Activated B cell treated with CpG ODN at 0.5 μM for 24 hours (primary cell): ENCODE measurements around the gene GMPPB. TPM values are rescaled to one million over a fixed set of nuclear protein-coding genes. Genes with fewer than 3 reads are reported as not detected.
A peak's percentile ranks its signal among the peaks of the same experiment; 100 is the strongest.

Experiments
- ATAC-seq: fragments of 200-7000 bp; cut with Tn5 transposase; one replicate; pipeline ENCODE4 v1.10.0; 2021; ENCODE audit warnings: low read depth, mild to moderate bottlenecking, moderate library complexity
- CTCF ChIA-PET: fragments of 350-600 bp; sonication (Branson Sonifier 250); formaldehyde crosslinking; loops from one replicate; lab custom pipeline; 2021; ENCODE audit warnings: antibody characterized with exemption; lab: Charles Lee
- POLR2A ChIA-PET: fragments of 350-600 bp; sonication (Branson Sonifier 250); formaldehyde crosslinking; loops from one replicate; lab custom pipeline; 2021; ENCODE audit warnings: antibody characterized with exemption; lab: Charles Lee
- DNase-seq: peaks from one replicate; pipeline ENCODE4 v3.0.0; 2022
- H3K27ac Mint-ChIP-seq: one replicate; pipeline ENCODE4 v1.8.0; 2020; ENCODE audit warnings: mixed read lengths
- H3K27me3 Mint-ChIP-seq: one replicate; pipeline ENCODE4 v1.8.0; 2021; ENCODE audit warnings: mixed read lengths
- H3K36me3 Mint-ChIP-seq: one replicate; pipeline ENCODE4 v1.8.0; 2021; ENCODE audit warnings: low read depth, mixed read lengths
- H3K4me1 Mint-ChIP-seq: one replicate; pipeline ENCODE4 v1.8.0; 2021; ENCODE audit warnings: mixed read lengths
- H3K4me3 Mint-ChIP-seq: one replicate; pipeline ENCODE4 v1.8.0; 2020; ENCODE audit warnings: mild to moderate bottlenecking, mixed read lengths
- H3K9me3 Mint-ChIP-seq: one replicate; pipeline ENCODE4 v1.8.0; 2020; ENCODE audit warnings: mixed read lengths
- CTCF ChIP-seq: fragments of 200-600 bp; IDR thresholded peaks from one replicate; pipeline ENCODE4 v1.8.0; 2022; ENCODE audit warnings: antibody characterized with exemption, mild to moderate bottlenecking
- intact Hi-C: fragments of 100-400 bp; cut with micrococcal nuclease; formaldehyde crosslinking; loops from one replicate; pipeline ENCODE4 v1.15.1; 2024
- total RNA-seq: library from RNA; stranded (reverse); gene quantifications from 2 replicates; pipeline ENCODE4 v1.2.3, GENCODE V29; 2022

The GMPPB gene
- total RNA-seq, 1 donor from 2014 or later, result 39.9 TPM

- Mint-ChIP-seq H3K4me1 (peaks cover 22% of the 10 kb centered on the region), H3K27me3 (no peaks in the 10 kb centered on the region), H3K4me3 (peak overlapping the region; percentile 91), H3K36me3 (peaks cover 43% of the 10 kb centered on the region), H3K27ac (peak overlapping the region; percentile 50), H3K9me3 (no peaks in the 10 kb centered on the region)
- POLR2A ChIA-PET, result interaction anchor here (1.1 kb wide), 1 partner anchor 49 kb away, joined by 3 read pairs; the partner anchor contains the start of gene GMPPB
- CTCF ChIA-PET, result interaction anchor here (1.8 kb wide), 1 partner anchor 135 kb away, joined by 6 read pairs; no protein-coding TSS in a partner anchor
- no peak for TF ChIP-seq CTCF
- ATAC-seq (peak; percentile 4), DNase-seq (no peak)
- intact Hi-C loops, result loop anchor here (1.0 to 5.0 kb wide), 10 partner anchors 15 to 1118 kb away; partner anchors contain the start of genes DAG1, HYAL3, IP6K1 and MST1
Measured at GRCh38 chr3:49674497-49674983, 49.2 kb downstream of the GMPPB start.

DNA sequence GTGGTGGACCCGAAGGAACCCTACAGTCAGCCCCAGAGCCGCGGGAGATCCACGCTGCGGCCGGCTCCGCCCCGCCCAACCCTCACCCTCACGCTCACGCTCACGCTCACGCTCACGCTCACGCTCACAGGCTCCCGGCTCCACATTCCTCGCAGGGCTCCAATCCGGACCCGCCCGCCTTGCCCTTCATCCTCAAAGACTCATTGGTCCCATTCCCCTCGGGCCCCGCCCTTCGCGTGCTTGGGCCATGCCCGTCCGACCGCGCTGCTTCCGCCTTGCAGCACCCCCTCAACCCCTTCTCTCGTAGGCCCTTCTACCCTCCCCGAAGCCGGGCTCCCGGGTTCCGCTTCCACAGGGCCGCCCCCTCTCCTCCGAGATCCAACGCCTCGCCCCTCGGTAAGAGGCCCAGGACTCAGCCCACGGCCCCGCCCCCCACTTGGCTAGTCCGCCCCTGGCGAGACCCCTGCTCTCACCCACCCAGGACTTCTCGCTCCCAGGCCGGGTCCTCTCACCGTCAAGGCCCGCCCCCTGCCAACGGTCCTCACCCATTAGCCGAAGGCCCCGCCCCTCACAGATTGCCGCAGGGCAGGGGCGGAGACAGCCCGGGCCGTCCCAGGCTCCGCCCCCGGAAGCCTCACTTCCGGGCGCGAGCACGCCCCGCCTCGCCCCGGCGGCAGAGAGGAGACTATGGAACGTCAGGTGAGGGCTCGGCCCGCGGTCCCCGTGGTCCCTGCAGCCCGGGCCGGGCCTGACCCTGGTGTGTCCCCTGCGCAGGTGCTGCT is 49.8 kb downstream of the GMPPB start, which contains the start of gene APEH:
TSS of gene APEH (plus strand) at position 637 of the 782 bp plus-strand sequence. CDS start at position 688, 51 bp downstream.
- H3K27ac Mint-ChIP-seq, result peak within 1 kb of the TSS; percentile 98
- H3K36me3 Mint-ChIP-seq, result peaks cover 36% of the 10 kb centered on the region
- CTCF ChIA-PET, result interaction anchor here (3.3 kb wide), 1 partner anchor 134 kb away, joined by 86 read pairs; no protein-coding TSS in a partner anchor
- peak within 1 kb of the TSS; percentile 91 for H3K4me3 Mint-ChIP-seq
- H3K27me3 Mint-ChIP-seq, result no peaks in the 10 kb centered on the region
- DNase-seq, result peak; percentile 98
- no peaks in the 10 kb centered on the region for H3K9me3 Mint-ChIP-seq
- intact Hi-C loops, result loop anchor here (1.0 to 5.0 kb wide), 12 partner anchors 15 to 1117 kb away; partner anchors contain the start of genes AMIGO3, CCDC71, DAG1 and HYAL3
- ATAC-seq, result peak; percentile 88
- no peak for TF ChIP-seq CTCF
- POLR2A ChIA-PET, result interaction anchor here (0.6 to 1.2 kb wide), 6 partner anchors 45 to 556 kb away, joined by 3 to 10 read pairs (median 4); partner anchors contain the start of genes AMIGO3, BSN and GMPPB
- H3K4me1 Mint-ChIP-seq, result peaks cover 22% of the 10 kb centered on the region

DNA sequence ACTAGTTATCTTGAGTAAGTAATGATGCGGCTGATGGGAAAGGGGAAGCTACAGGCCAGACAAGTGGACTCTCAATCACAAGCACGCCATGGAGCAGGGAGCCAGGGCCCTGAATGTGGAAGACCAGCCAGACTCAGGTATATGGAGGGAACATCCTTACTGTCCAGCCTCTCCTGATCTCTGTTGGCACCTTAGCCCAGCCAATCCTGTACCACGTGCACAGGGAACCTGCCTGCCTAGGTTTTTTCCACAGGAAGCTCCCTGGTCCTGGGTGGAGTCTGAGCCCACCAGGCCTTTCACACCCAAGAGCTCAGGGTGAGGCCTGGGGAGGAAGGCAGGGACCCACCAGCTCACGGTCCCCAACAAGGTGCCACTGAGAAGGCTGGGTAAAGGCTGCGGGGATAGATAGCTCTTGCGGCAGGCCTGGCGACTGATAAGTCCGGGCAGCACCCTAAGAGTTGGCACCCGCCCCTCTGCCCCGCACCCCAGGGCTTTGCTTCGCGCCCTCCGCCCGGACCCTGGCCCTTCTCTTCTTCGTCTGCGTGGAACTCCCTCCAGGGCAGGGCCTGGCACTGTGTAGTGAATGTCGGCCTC is 50.5 kb downstream of the GMPPB start:
- Mint-ChIP-seq H3K27ac (peak overlapping the region; percentile 98), H3K9me3 (no peaks in the 10 kb centered on the region), H3K27me3 (no peaks in the 10 kb centered on the region), H3K4me3 (peak overlapping the region; percentile 91), H3K4me1 (peaks cover 22% of the 10 kb centered on the region), H3K36me3 (peaks cover 30% of the 10 kb centered on the region)
- TF ChIP-seq CTCF, result no peak
- ATAC-seq, result no peak
- peak; percentile 20 for DNase-seq
- ChIA-PET CTCF (interaction anchor here (3.3 kb wide), 1 partner anchor 134 kb away, joined by 86 read pairs; no protein-coding TSS in a partner anchor), POLR2A (interaction anchor here (0.6 to 1.2 kb wide), 8 partner anchors 16 to 246 kb away, joined by 3 to 10 read pairs (median 4); partner anchors contain the start of genes AMIGO3, BSN, GMPPB and MST1)
- intact Hi-C loops, result loop anchor here (1.0 to 5.0 kb wide), 6 partner anchors 46 to 666 kb away; partner anchors contain the start of genes AMIGO3, CCDC71, HYAL3 and NAA80

DNA sequence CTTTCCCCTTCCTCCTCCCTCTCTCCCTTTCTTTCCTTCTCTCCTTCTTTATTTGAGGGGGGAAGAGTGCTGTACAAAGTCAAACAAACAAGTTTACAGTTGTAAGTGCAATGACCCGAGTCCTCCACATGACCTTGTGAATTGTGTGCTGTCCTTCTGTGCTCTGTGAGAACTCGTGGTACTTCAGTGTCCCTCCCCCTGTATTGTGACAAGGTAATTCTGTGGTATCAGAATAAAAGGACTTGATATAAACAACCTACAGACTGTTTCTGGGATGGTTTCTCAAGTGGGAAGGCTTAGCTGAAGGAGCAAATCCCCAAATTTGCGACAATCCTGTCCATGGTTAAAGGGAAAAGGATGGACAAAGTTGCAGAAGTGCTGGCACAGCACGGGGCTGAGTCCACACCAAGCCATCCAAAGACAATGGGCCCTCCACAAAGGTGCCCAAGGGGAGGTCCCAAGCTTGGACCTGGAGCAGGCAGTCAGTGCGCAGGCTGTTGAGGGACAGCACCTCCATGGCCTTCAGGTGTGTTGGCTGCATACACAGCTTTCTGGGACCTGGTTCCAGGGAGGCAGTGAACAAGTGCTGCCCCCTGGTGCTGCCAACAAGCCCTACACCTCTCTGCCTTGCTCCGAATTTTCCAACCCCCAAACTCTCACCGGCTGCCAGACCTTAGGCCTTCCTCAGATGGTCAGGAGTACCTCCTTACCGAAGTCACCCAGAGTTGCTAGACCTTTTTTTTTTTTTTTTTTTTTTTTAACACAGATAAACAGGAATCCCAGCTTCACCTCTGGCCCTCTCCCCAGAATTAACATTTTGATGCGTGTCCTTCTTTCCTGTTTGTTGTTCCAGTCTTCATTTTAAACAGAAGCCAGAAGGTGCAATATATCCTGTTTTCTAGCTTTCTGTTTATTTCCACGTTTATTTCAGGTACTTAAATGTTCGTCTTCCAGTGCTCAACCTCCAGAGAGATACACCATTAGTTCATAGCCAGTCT is 52.2 kb downstream of the GMPPB start:
- Mint-ChIP-seq H3K4me1 (peaks cover 22% of the 10 kb centered on the region), H3K27ac (peak overlapping the region; percentile 80), H3K36me3 (peaks cover 16% of the 10 kb centered on the region), H3K4me3 (peak overlapping the region; percentile 76), H3K27me3 (no peaks in the 10 kb centered on the region), H3K9me3 (no peaks in the 10 kb centered on the region)
- ATAC-seq (no peak), DNase-seq (peak; percentile 57)
- ChIA-PET POLR2A (interaction anchor here (0.6 to 1.5 kb wide), 4 partner anchors 132 to 458 kb away, joined by 4 to 17 read pairs (median 6); no protein-coding TSS in a partner anchor), CTCF (interaction anchor here (0.6 to 3.3 kb wide), 5 partner anchors 31 to 332 kb away, joined by 3 to 86 read pairs (median 3); partner anchors contain the start of gene USP4)
- intact Hi-C loops, result loop anchor here (1.0 to 5.0 kb wide), 5 partner anchors 132 to 664 kb away; partner anchors contain the start of genes HYAL3, NAA80, RHOA and TCTA
- TF ChIP-seq CTCF, result no peak
